HG03520 (cell line): ENCODE results near the gene TNNC1.

Experiments used
- ATAC-seq: cut with Tn5 transposase; IDR thresholded peaks from one replicate; pipeline ENCODE4 v1.9.1; 2021; ENCODE audit warnings: mild to moderate bottlenecking, moderate library complexity; ENCODE audit not compliant: unreplicated experiment

TNNC1 gene

GRCh38 chr3:52453496-52454249 is at the start of gene TNNC1:
TSS of gene TNNC1 (minus strand) at chr3:52454041. CDS start at chr3:52454015, 26 bp downstream.
- no peak for ATAC-seq

DNA sequence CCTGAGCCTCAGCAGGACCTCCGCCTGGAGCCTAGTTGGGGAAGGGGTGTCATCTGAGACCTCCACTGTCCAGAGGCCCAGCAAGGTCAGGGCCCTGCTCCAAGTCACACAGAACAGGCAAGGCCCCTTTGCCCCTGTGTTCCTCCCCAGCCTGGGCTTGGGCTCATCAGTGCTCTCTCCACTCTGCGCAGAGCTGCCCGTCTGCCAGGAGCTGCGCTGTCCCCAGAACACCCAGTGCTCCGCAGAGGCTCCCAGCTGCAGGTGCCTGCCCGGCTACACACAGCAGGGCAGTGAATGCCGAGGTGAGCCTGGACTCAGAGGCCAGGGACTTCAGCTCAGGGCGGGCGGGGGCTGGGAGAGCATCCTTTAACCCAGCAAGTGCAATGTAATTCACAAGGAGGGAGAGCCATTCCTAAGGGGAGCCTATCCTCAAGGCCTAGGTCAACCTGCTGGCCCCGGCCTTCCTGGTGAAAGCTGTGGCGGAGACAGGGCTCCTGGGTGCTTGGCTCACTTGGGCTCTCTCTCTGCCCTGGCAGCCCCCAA is 49.0 kb upstream of the TNNC1 start:
- no peak for ATAC-seq

DNA sequence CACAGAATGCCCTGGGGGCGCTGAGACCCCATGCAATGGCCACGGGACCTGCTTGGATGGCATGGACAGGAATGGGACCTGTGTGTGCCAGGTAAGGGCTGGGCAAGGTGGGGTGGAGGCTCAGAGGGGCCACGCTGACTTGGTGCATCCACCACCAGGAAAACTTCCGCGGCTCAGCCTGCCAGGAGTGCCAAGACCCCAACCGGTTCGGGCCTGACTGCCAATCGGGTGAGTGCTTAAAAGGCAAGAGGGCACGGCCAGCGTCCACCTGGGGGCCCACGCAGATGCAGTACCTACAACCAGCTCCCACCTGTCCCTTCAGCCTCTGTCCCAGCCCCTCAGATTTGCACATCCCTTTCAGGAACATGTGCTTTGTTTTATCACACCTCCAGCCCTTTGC is 48.2 kb upstream of the TNNC1 start:
- ATAC-seq = no peak

DNA sequence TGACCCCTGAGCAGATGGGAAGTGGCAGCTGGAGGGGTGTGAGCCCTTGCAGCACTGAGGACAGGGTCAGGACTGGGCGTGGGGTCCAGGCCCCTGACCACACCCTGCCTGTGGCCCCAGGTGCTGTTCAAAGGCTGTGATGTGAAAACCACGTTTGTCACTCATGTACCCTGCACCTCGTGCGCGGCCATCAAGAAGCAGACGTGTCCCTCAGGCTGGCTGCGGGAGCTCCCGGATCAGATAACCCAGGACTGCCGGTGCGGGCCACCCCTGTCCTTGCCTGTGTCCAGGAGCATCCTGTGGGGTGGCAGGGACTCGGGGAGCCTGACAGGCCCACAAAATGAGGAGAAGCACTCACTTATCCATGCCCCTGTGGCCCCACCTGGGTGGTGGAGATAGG is 47.2 kb upstream of the TNNC1 start:
- no peak for ATAC-seq

DNA sequence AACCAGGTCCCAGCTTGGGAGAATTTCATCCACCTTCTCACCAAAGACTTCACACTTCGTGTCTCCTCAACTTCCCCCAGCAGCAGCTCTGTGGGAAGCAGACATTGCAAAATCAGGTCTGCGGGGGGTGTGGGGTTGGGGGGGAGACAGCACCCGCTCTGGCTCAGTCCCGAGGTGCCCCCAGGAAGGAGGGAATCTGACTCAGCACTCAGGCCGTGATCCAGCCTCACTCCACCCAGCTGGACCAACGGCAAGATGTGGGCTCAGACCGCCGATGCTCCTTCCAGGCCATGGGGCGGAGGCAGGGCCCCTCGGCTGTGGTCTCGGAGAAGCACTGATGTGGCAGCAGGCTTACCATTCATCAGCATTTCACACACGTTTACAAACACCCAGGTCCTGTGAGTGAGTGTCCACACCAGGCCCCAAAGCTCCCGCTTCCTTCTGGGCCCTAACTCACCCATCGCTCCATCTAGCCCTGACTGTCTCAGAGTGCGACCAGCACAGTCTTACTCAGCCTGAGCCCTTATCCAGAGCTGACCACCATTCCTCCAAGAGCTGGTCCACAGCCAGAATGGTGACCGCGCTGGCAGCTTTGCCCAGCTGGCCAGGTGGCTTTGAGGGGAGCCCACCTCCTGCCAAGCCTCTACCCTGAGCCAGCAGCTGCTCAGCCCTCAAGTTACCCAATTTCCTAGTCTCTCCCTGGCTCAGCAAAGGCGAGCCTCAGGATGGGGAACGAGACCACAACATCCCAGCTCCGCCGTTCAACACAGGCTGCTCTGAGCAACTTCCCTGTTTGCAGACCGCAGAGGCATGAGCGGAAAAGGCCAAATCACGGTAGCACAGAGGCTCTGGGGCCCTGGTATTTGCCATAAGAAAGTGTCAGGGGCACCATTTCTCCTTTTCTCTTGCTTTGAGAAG is 44.6 kb upstream of the TNNC1 start:
- ATAC-seq = no peak

DNA sequence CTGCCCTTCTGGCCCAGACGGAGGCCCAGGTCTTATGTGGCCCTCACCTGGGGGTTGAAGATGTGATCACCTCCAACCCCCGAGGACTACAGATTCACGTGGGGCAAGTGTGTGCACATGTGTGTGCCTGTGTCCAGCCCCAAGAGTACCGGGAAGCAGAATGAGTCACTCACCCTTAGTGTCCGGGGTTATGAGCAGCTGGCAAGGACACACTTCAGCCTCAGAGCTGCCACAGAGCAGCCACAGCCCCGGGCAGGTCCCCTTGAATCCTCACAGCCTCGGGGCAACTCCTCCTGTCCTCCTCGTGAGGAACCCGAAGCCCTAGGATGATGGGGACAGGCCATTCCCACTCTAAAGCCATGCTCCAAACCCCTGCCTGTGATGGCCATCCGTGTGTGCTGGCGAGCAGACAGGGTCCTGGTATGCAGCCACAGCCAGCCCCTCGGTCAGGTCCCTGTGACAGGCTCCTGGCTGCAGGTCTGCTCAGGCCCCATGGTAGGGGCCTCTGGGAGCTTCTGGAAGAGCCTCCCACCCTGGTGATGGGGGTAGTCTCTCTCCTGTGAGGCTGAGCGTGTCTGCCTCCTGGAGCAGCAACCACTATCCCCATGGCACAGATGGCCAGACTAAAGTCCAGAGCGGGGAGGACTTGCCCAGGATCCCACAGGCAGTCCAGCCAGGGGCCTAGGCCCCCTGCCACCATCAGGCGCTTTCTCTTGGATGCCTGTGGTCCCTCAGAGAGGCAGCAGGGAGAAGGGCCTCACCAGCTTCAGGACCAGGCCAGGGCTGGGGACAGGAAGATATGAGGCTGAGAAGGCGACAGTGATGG is 42.1 kb upstream of the TNNC1 start:
- no peak for ATAC-seq

DNA sequence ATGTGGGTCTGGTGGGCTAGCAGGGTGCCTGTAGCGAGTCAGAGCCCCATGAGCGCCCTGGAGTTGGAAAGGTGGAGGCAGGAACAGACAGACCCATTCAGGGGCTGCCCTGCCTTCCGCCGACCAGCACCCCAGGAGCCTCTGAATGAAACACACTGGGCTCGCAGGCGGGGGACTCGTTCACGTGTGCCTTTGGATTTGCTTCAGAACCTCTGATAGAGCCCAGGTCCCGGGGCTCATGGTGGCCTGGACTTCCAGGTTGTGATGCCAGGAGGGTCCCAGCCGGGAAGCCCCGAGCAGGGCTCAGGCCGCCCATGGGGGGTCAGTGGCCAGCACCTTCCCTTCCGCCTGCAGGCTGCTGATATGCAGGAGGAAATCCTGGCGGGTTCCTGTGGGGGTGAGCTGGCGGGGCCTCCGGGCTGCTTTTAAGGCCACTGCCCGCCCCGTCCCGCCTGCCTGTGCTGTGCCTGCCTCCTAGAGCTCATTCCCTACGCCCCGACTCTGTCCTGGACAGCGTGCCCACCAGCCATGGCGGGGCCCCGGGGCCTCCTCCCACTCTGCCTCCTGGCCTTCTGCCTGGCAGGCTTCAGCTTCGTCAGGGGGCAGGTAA is 41.1 kb upstream of the TNNC1 start, which contains the start of gene STAB1:
STAB1 (plus strand) TSS at position 453 of the 610 bp plus-strand sequence; CDS start at position 529, 76 bp downstream.
- ATAC-seq = no peak

DNA sequence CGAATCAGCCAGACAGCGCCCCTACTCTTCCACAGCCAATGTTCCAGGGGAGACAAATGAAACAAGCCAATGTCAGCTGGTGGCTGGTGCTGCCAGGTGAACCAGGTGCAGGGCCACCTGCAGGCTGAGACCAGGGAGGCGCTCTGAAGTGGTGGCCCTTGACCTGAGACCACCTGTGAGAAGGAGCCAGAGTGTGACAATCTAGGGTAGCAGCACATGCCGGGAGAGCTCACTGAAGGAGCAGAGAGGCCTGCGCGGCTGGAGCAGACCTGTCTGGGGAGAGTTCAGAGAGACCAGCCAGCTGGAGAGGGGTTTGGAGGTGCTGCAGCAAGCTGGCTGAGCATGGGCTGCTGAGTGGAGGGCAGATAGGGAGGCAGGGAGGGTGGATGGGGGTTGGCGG is 40.6 kb upstream of the TNNC1 start:
- no peak for ATAC-seq

- ATAC-seq = no peak
Observed at GRCh38 chr3:52493232-52494017, 39.6 kb upstream of the TNNC1 start.

DNA sequence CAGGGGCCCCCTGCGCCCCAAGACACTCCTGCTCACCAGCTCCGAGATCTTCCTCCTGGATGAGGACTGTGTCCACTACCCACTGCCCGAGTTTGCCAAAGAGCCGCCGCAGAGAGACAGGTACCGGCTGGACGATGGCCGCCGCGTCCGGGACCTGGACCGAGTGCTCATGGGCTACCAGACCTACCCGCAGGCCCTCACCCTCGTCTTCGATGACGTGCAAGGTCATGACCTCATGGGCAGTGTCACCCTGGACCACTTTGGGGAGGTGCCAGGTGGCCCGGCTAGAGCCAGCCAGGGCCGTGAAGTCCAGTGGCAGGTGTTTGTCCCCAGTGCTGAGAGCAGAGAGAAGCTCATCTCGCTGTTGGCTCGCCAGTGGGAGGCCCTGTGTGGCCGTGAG is 38.2 kb upstream of the TNNC1 start:
- no peak for ATAC-seq

DNA sequence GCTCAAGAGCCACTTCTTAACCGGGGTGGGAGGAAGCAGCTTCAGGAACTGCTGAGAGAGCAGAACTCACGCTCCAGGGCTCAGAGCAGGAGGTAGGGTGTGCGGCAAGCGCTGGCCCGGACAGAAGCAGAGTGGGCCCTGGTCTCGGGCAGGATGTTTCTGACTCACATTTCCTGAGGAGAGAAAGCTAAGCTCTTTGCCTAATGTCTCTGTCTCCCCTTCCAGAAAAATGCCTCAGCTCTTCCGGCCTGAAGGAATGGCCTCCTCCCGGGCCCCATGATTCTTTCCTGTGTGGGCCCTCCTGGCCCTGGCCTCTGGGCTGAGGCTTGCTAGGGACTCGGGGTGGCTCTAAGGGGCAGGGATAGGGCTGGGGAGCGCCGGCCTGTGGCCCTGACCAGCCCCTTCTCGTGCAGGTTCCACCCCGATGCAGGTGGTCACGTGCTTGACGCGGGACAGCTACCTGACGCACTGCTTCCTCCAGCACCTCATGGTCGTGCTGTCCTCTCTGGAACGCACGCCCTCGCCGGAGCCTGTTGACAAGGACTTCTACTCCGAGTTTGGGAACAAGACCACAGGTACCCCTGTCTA is 37.2 kb upstream of the TNNC1 start:
- ATAC-seq = no peak

DNA sequence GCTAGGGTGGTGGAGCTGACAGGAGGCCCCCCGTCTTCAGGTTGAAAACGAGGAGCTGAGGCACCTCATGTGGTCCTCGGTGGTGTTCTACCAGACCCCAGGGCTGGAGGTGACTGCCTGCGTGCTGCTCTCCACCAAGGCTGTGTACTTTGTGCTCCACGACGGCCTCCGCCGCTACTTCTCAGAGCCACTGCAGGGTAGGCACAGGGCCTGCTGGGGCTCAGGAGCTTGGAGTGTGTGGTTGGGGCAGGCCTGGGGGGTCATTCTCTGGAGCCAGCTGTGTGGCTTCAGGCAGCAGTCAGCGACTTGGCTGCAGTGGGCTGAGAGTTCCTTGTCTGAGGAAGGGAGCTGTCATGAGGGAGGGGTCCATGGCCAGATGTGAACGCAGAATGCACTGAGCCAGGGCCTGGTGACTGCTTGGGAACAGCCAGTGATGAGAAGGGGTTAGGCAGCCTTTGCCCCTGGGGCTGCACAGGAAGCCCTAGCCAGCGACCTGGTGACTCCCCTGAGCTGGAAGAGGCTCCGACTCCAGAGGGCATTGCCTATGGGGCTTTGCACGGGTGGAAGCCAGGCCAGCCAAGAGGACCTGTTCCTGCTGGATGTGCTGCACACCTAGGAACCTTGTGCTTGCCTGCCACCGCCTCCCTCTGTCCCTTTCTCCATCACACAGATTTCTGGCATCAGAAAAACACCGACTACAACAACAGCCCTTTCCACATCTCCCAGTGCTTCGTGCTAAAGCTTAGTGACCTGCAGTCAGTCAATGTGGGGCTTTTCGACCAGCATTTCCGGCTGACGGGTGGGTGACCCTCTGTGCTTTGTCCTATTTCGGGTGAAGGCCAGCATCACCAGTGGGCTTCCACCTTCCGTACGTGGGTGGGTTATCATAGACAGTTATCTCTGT is 36.4 kb upstream of the TNNC1 start:
- ATAC-seq = no peak

DNA sequence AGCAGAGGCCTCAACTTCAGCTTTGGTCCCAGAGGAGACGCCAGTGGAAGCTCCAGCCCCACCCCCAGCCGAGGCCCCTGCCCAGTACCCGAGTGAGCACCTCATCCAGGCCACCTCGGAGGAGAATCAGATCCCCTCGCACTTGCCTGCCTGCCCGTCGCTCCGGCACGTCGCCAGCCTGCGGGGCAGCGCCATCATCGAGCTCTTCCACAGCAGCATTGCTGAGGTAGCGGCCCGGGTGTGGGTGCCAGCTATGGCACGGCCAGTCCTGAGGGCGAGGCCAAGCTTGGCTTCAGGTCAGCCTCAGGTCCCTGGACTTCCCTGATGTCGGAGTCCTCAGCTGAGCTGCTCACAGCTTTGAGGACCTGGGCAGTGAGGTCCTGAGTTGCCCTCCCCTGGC is 35.6 kb upstream of the TNNC1 start:
- no peak for ATAC-seq

DNA sequence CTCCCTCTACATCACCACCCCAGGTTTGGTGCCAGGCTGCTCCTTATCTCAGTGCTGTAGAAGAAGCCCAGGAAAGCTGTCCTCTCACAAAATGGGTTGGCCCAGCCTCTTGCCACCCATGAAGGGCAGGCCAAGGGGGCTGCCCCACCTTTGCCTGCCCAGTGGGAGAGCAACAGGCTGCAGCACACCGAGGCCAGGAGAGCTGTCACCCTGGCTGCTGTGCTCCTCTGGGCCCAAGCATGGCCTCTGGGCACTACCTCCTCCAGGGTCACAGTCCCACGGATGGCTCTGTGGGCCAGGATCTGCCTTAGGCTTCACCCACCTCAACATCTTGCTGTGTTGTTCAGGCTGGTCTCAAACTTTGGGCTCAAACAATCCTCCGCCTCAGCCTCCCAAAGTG is 34.9 kb upstream of the TNNC1 start:
- ATAC-seq = no peak

GRCh38 chr3:52487788-52488691 is 34.2 kb upstream of the TNNC1 start:
- no peak for ATAC-seq

DNA sequence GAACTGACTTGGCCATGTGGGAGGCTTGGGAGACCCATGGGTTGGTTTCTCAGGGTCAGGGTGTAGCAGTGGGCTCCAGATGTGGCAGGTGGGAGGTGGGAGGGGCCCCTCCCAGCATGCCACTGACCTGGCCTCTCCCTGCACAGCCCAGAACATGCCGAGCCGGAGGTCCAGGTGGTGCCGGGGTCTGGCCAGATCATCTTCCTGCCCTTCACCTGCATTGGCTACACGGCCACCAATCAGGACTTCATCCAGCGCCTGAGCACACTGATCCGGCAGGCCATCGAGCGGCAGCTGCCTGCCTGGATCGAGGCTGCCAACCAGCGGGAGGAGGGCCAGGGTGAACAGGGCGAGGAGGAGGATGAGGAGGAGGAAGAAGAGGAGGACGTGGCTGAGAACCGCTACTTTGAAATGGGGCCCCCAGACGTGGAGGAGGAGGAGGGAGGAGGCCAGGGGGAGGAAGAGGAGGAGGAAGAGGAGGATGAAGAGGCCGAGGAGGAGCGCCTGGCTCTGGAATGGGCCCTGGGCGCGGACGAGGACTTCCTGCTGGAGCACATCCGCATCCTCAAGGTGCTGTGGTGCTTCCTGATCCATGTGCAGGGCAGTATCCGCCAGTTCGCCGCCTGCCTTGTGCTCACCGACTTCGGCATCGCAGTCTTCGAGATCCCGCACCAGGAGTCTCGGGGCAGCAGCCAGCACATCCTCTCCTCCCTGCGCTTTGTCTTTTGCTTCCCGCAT is 33.4 kb upstream of the TNNC1 start:
- ATAC-seq = no peak
